ENCODE results near the gene GSPT1. TPM values are rescaled to one million over a fixed set of nuclear protein-coding genes. Genes with fewer than 3 reads are reported as not detected.
A peak's percentile ranks its signal among the peaks of the same experiment; 100 is the strongest.

GSPT1 gene
- total RNA-seq, 2 experiments from 2014 or later = 257 to 269 TPM

GRCh38 chr16:11851294-11852091 lies 64.3 kb downstream of the GSPT1 start, which contains the start of gene RSL1D1:
TSS of gene RSL1D1 (minus strand) at chr16:11851542. CDS start at chr16:11851512, 30 bp downstream.
- H3K36me3 Mint-ChIP-seq (ENCODE audit: low read depth) = peaks cover 61% of the 10 kb centered on the region
- ChIA-PET CTCF (interaction anchor here (0.9 kb wide), 1 partner anchor 54 kb away, joined by 5 read pairs; the partner anchor contains the start of gene ZC3H7A), POLR2A (interaction anchor here (0.5 to 4.2 kb wide), 11 partner anchors 54 to 254 kb away, joined by 3 to 32 read pairs (median 4); partner anchors contain the start of genes GSPT1, TXNDC11 and ZC3H7A)
- H3K27ac ChIP-seq (ENCODE audit: low read depth in 1 of 2, low read length in 2 of 2) = peak within 1 kb of the TSS; percentile 78 to 86
- H3K27me3 ChIP-seq (ENCODE audit: control insufficient read depth in 1 of 2, insufficient read depth in 2 of 2, low read length in 2 of 2) = no peaks in the 10 kb centered on the region
- H3K27ac Mint-ChIP-seq = peak within 1 kb of the TSS; percentile 96
- H3K27me3 Mint-ChIP-seq = no peaks in the 10 kb centered on the region
- no peak for TF ChIP-seq CTCF (IDR thresholded peaks at IDR 0.05)
- ATAC-seq (ENCODE audit: poor library complexity) (peak; percentile 85), DNase-seq (peak; percentile 87 to 98 (median 92))
- peak within 1 kb of the TSS; percentile 97 for H3K4me3 Mint-ChIP-seq
- H3K36me3 ChIP-seq (ENCODE audit: insufficient read depth, low read length) = peaks cover 29% of the 10 kb centered on the region
- no peaks in the 10 kb centered on the region for H3K9me3 Mint-ChIP-seq
- intact Hi-C loops (cut with DNase I, micrococcal nuclease) = loop anchor here (1.0 to 5.0 kb wide), 7 partner anchors 54 to 216 kb away; partner anchors contain the start of genes GSPT1 (in 1 of the 2), SNX29 (in 1 of the 2), TXNDC11 (in 1 of the 2) and ZC3H7A (in 1 of the 2)
- H3K4me1 ChIP-seq (ENCODE audit: insufficient read depth, low read length) = peaks cover 42% of the 10 kb centered on the region
- H3K4me3 ChIP-seq (ENCODE audit: low read length) = peak within 1 kb of the TSS; percentile 75
- H3K9me3 ChIP-seq (ENCODE audit: control insufficient read depth in 1 of 2, insufficient read depth in 1 of 2, low read length in 2 of 2) = no peaks in the 10 kb centered on the region
- H3K4me1 Mint-ChIP-seq (ENCODE audit: low read depth) = peaks cover 68% of the 10 kb centered on the region

DNA sequence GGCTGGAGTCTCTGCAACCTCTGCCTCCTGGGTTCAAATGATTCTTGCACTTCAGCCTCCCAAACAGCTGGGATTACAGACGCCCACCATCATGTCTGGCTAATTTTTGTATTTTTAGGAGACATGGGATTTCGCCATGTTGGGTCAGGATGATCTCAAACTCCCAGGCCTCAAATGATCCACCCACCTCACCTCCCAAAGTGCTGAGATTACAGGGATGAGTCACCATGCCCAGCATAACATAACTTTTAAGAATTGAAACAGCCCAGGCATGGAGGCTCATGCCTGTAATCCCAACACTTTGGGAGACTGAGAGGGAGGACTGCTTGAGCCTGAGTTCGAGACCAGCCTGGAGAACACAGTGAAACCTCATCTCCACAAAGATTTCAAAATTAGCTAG lies 66.9 kb downstream of the GSPT1 start:
- POLR2A ChIA-PET = interaction anchor here (0.6 to 4.2 kb wide), 2 partner anchors 51 to 231 kb away, joined by 4 to 32 read pairs; partner anchors contain the start of gene ZC3H7A
- no peaks in the 10 kb centered on the region for H3K27me3 Mint-ChIP-seq

DNA sequence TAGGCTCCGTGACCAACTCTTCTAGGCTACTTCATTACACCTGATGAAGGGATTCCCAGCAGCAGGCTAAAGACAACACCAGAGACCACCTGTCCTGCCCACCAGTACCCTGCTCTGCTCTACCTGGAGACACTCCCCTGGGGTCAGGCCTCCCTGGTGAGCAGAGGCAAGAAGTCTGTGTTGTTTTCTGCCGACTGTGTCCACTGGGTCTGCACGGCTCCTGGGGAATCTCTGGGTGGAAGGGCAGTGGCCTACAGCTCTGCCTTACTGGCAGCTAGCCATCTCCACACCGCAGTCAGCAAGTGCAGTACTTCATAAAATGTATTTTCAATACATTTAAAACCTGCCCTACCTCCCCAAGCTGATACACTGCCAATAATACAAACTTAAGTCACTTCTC lies 71.3 kb downstream of the GSPT1 start:
- H3K27me3 ChIP-seq (ENCODE audit: control insufficient read depth in 1 of 2, insufficient read depth in 2 of 2, low read length in 2 of 2) = no peaks in the 10 kb centered on the region
- Mint-ChIP-seq H3K9me3 (no peaks in the 10 kb centered on the region), H3K27me3 (no peaks in the 10 kb centered on the region), H3K4me3 (no peak overlapping the region), H3K4me1 (ENCODE audit: low read depth) (peaks cover 33% of the 10 kb centered on the region), H3K36me3 (ENCODE audit: low read depth) (peaks cover 86% of the 10 kb centered on the region), H3K27ac (no peak overlapping the region)
- H3K4me3 ChIP-seq (ENCODE audit: low read length) = no peak overlapping the region
- intact Hi-C loops (cut with DNase I, micrococcal nuclease) = no loop called here
- H3K9me3 ChIP-seq (ENCODE audit: control insufficient read depth in 1 of 2, insufficient read depth in 1 of 2, low read length in 2 of 2) = no peaks in the 10 kb centered on the region
- CTCF ChIA-PET = no interaction called here
- H3K36me3 ChIP-seq (ENCODE audit: insufficient read depth, low read length) = peaks cover 88% of the 10 kb centered on the region
- TF ChIP-seq CTCF (IDR thresholded peaks at IDR 0.05) = no peak
- POLR2A ChIA-PET = no interaction called here
- DNase-seq (no peak), ATAC-seq (ENCODE audit: poor library complexity) (no peak)
- H3K4me1 ChIP-seq (ENCODE audit: insufficient read depth, low read length) = peaks cover 9% of the 10 kb centered on the region
- no peak overlapping the region for H3K27ac ChIP-seq (ENCODE audit: low read depth in 1 of 2, low read length in 2 of 2)

More for the DNA sequence above, 66.9 kb downstream of the GSPT1 start:
- Mint-ChIP-seq H3K9me3 (no peaks in the 10 kb centered on the region), H3K27ac (peak overlapping the region; percentile 55), H3K36me3 (ENCODE audit: low read depth) (peaks cover 78% of the 10 kb centered on the region), H3K4me3 (peak overlapping the region; percentile 82), H3K4me1 (ENCODE audit: low read depth) (peaks cover 61% of the 10 kb centered on the region)
- Histone ChIP-seq H3K9me3 (ENCODE audit: control insufficient read depth in 1 of 2, insufficient read depth in 1 of 2, low read length in 2 of 2) (no peaks in the 10 kb centered on the region), H3K27me3 (ENCODE audit: control insufficient read depth in 1 of 2, insufficient read depth in 2 of 2, low read length in 2 of 2) (no peaks in the 10 kb centered on the region), H3K4me1 (ENCODE audit: insufficient read depth, low read length) (peaks cover 38% of the 10 kb centered on the region), H3K36me3 (ENCODE audit: insufficient read depth, low read length) (peaks cover 54% of the 10 kb centered on the region), H3K27ac (ENCODE audit: low read depth in 1 of 2, low read length in 2 of 2) (no peak overlapping the region), H3K4me3 (ENCODE audit: low read length) (no peak overlapping the region)
- CTCF ChIA-PET = interaction anchor here (0.7 kb wide), 1 partner anchor 12 kb away, joined by 5 read pairs; no protein-coding TSS in a partner anchor
- no peak for TF ChIP-seq CTCF (IDR thresholded peaks at IDR 0.05)
- intact Hi-C loops (cut with DNase I, micrococcal nuclease) = no loop called here
- DNase-seq (no peak), ATAC-seq (ENCODE audit: poor library complexity) (no peak)
